Spleen (tissue), 7 donors: Measurements from ENCODE around the gene SDK2.

Experiments
- CTCF ChIP-seq, 11 experiments: fragments of 200-600 bp in 7 of 11; fragments of 450-650 bp in 4 of 11; sonication (generic) in 4 of 11; IDR thresholded peaks in 8 of 11; conservative IDR thresholded peaks in 3 of 11; 1 replicate in 7 of 11; 2 replicates in 4 of 11; pipeline versions ENCODE4 v1.4.0 to v1.8.0; 2016 to 2021; ENCODE audit warnings: antibody characterized with exemption in 11 of 11, inconsistent platforms in 4 of 11, mild to moderate bottlenecking in 1 of 11
- POLR2A ChIP-seq, 3 donors: fragments of 450-650 bp; IDR thresholded peaks; one replicate each; pipeline ENCODE4 v1.5.1; 2017; ENCODE audit warnings: antibody characterized with exemption in 3 of 3, mild to moderate bottlenecking in 1 of 3
- donor health status: DM: no; HTN: no; CAD: no; lungs with moderate emphysema.
- donor health status: DM: no; HTN: no; CAD: no.
- donor health status: DM: no; HTN: no; CAD: no.

DNA sequence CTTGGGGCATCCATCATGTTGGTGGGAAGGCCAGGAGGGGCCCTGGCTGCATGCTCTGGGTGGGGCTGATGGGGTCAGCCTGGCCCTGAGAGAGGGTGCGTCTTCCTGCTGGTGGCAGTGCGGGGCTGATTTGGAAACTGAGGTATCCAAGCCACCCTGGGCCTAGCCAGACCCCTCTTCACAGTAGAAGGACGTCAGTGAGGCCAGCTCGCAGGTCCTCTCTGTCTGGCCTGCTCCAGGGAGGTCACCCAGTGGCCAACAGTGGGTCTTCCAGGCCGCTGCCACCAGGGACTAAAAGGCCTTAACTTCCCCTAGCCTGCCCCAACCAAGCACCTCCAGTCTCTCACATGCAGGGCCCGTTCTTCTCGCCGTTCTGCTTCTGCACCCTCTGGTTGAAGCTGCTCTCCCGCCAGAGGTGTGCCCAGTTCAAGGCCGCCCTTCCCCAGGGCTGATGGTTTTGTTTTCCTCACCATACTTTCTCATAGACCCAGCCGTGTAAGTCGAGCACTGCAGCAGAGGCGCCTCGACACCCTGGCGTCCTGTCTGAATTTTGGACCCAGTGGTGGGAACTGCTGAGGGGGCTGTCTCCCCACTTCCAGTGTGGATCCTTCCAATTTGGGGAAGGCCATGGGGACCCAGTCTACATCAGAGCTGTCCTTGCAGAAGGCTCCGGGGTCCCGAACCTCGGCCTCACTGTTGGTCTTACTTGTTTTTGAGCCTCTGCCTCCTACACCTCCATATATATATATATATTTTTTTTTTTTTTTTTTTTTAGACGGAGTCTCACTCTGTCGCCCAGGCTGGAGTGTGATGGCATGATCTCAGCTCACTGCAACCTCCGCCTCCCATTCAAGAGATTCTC lies 289.6 kb downstream of the SDK2 start:
- no peak for TF ChIP-seq CTCF (IDR thresholded peaks at IDR 0.05 in 8 of 11, conservative IDR thresholded peaks at IDR 0.05 in 3 of 11)
- TF ChIP-seq POLR2A (IDR thresholded peaks at IDR 0.05), result no peak
